ENCODE measurements around the gene THSD4.

- no peak for TF ChIP-seq CTCF (IDR thresholded peaks at IDR 0.05; ENCODE audit: low read length)
- no peak for TF ChIP-seq EZH2 (IDR thresholded peaks at IDR 0.05; ENCODE audit: borderline replicate concordance, low read length)
Measured at GRCh38 chr15:71682001-71682400, 566.7 kb downstream of the THSD4 start.
